Brain microvascular endothelial cell (primary cell): Measurements from ENCODE around the gene KCNMA1.

Source experiments
- DNase-seq: peaks from one replicate; pipeline ENCODE4 v3.0.0-alpha.2; 2020
- H3K27ac ChIP-seq: fragments of 250-450 bp; sonication (Bioruptor Pico); 2 replicates; pipeline ENCODE4 v1.5.1; 2020; ENCODE audit warnings: mild to moderate bottlenecking, moderate library complexity
- H3K27me3 ChIP-seq: fragments of 250-450 bp; sonication (Bioruptor Pico); replicated peaks from 2 replicates; pipeline ENCODE4 v1.5.1; 2020; ENCODE audit warnings: mild to moderate bottlenecking
- H3K36me3 ChIP-seq: fragments of 250-450 bp; sonication (Bioruptor Pico); replicated peaks from 2 replicates; pipeline ENCODE4 v1.5.1; 2020; ENCODE audit warnings: mild to moderate bottlenecking
- H3K4me3 ChIP-seq: 2 replicates; pipeline ENCODE4 v1.5.1; 2011; ENCODE audit warnings: low read depth, mild to moderate bottlenecking, control low read depth, low read length, moderate library complexity
- CTCF ChIP-seq: IDR thresholded peaks from 2 replicates; pipeline ENCODE4 v1.5.1; 2011; ENCODE audit warnings: low read depth, mild to moderate bottlenecking, moderate library complexity, low read length, control low read depth, inconsistent platforms; ENCODE audit errors: missing control alignments
- in situ Hi-C: cut with HindIII; loops from 2 replicates; pipeline ENCODE4 v1.10.0; 2017; ENCODE audit warnings: low sequenced_read_pairs, low pct_ligation_motif_present

KCNMA1 gene

GRCh38 chr10:77371421-77371820 lies 266.2 kb downstream of the KCNMA1 start:
- in situ Hi-C loops, result no loop called here
- H3K4me3 ChIP-seq, result no peak overlapping the region
- no peak for DNase-seq
- H3K27me3 ChIP-seq, result no peaks in the 10 kb centered on the region
- H3K36me3 ChIP-seq, result no peaks in the 10 kb centered on the region
- no peak overlapping the region for H3K27ac ChIP-seq
- TF ChIP-seq CTCF, result no peak

GRCh38 chr10:77368006-77368405 lies 269.6 kb downstream of the KCNMA1 start:
- H3K4me3 ChIP-seq, result no peak overlapping the region
- no peaks in the 10 kb centered on the region for H3K27me3 ChIP-seq
- no peaks in the 10 kb centered on the region for H3K36me3 ChIP-seq
- in situ Hi-C loops, result no loop called here
- TF ChIP-seq CTCF, result no peak
- no peak for DNase-seq
- H3K27ac ChIP-seq, result no peak overlapping the region

- Histone ChIP-seq H3K27ac (no peak overlapping the region), H3K27me3 (no peaks in the 10 kb centered on the region), H3K4me3 (no peak overlapping the region), H3K36me3 (no peaks in the 10 kb centered on the region)
- no peak for TF ChIP-seq CTCF
- DNase-seq, result no peak
- in situ Hi-C loops, result no loop called here
These were observed 274.4 kb downstream of the KCNMA1 start for GRCh38 chr10:77363210-77363609.

GRCh38 chr10:77361831-77362230 lies 275.8 kb downstream of the KCNMA1 start:
- H3K27me3 ChIP-seq, result no peaks in the 10 kb centered on the region
- in situ Hi-C loops, result no loop called here
- no peak for TF ChIP-seq CTCF
- DNase-seq, result no peak
- no peaks in the 10 kb centered on the region for H3K36me3 ChIP-seq
- no peak overlapping the region for H3K4me3 ChIP-seq
- no peak overlapping the region for H3K27ac ChIP-seq

- no peak for TF ChIP-seq CTCF
- in situ Hi-C loops, result no loop called here
- H3K27ac ChIP-seq, result no peak overlapping the region
- H3K4me3 ChIP-seq, result no peak overlapping the region
- no peaks in the 10 kb centered on the region for H3K27me3 ChIP-seq
- no peak for DNase-seq
- no peaks in the 10 kb centered on the region for H3K36me3 ChIP-seq
These were observed 276.2 kb downstream of the KCNMA1 start for GRCh38 chr10:77361426-77361825.

- no peak for DNase-seq
- in situ Hi-C loops, result no loop called here
- H3K27ac ChIP-seq, result no peak overlapping the region
These were observed 276.8 kb downstream of the KCNMA1 start for GRCh38 chr10:77360835-77361234.

More at GRCh38 chr10:77360835-77361234, 276.8 kb downstream of the KCNMA1 start:
- Histone ChIP-seq H3K27me3 (no peaks in the 10 kb centered on the region), H3K4me3 (no peak overlapping the region), H3K36me3 (no peaks in the 10 kb centered on the region)
- TF ChIP-seq CTCF, result no peak
